ENCODE measurements around the gene CLK3.

DNA sequence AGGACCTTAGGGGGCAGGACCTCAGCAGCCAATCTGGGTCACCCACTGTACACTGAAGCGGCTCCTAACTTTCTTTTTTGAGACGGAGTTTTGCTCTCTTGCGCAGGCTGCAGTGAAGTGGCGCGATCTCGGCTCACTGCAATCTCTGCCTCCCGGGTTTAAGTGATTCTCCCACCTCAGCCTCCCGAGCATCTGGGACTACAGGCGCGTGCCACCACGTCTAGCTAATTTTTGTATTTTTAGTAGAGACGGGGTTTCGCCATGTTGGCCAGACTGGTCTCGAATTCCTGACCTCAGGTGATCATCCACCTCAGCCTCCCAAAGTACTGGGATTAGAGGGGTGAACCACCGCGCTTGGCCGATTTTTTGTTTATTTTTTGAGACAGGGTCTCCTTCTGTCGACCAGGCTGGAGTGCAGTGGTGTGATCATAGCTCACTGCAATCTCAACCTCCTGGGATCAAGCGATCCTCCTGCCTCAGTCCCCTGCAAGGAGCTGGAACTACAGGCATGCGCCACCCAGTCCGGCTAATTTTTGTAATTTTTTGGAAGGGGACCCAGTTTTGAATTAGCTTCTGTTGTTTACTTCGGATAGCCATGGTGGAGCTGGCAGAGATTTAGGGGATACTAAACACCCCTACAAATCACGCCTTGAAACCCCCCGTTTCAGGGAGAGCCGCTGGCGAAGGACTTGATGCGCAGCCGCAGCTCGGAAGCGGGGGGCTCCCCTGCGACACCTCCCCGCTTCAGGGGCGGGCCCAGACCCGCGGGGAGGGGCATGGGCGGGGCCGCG lies 1.5 kb upstream of the CLK3 start:
- TF ChIP-seq FOS (IDR thresholded peaks at IDR 0.05; ENCODE audit: borderline replicate concordance, extremely low read depth, insufficient read length) (no peak), EZH2 (IDR thresholded peaks at IDR 0.05; ENCODE audit: borderline replicate concordance, control insufficient read depth, low read depth, low read length) (no peak), RFX5 (IDR thresholded peaks at IDR 0.05; ENCODE audit: low read depth, low read length) (no peak), LARP7 (IDR thresholded peaks at IDR 0.05) (no peak), RBBP5 (conservative IDR thresholded peaks at IDR 0.05) (no peak), ZNF274 (IDR thresholded peaks at IDR 0.05; ENCODE audit: insufficient read depth, insufficient read length) (no peak), POLR2A (IDR thresholded peaks at IDR 0.05; ENCODE audit: low read depth, low read length) (no peak), EP300 (IDR thresholded peaks at IDR 0.05; ENCODE audit: borderline replicate concordance in 1 of 2, control insufficient read depth in 1 of 2, low read depth in 2 of 2, low read length in 2 of 2) (no peak), NFXL1 (IDR thresholded peaks at IDR 0.05; ENCODE audit: borderline replicate concordance) (no peak), BCL11A (IDR thresholded peaks at IDR 0.05; ENCODE audit: low read depth, low read length) (no peak)
- TF ChIP-seq, protein P1, sequence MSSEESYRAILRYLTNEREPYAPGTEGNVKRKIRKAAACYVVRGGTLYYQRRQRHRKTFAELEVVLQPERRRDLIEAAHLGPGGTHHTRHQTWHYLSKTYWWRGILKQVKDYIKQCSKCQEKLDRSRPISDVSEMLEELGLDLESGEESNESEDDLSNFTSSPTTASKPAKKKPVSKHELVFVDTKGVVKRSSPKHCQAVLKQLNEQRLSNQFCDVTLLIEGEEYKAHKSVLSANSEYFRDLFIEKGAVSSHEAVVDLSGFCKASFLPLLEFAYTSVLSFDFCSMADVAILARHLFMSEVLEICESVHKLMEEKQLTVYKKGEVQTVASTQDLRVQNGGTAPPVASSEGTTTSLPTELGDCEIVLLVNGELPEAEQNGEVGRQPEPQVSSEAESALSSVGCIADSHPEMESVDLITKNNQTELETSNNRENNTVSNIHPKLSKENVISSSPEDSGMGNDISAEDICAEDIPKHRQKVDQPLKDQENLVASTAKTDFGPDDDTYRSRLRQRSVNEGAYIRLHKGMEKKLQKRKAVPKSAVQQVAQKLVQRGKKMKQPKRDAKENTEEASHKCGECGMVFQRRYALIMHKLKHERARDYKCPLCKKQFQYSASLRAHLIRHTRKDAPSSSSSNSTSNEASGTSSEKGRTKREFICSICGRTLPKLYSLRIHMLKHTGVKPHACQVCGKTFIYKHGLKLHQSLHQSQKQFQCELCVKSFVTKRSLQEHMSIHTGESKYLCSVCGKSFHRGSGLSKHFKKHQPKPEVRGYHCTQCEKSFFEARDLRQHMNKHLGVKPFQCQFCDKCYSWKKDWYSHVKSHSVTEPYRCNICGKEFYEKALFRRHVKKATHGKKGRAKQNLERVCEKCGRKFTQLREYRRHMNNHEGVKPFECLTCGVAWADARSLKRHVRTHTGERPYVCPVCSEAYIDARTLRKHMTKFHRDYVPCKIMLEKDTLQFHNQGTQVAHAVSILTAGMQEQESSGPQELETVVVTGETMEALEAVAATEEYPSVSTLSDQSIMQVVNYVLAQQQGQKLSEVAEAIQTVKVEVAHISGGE (CRISPR knock-in tag; IDR thresholded peaks at IDR 0.05), result no peak
- TF ChIP-seq, protein P2, sequence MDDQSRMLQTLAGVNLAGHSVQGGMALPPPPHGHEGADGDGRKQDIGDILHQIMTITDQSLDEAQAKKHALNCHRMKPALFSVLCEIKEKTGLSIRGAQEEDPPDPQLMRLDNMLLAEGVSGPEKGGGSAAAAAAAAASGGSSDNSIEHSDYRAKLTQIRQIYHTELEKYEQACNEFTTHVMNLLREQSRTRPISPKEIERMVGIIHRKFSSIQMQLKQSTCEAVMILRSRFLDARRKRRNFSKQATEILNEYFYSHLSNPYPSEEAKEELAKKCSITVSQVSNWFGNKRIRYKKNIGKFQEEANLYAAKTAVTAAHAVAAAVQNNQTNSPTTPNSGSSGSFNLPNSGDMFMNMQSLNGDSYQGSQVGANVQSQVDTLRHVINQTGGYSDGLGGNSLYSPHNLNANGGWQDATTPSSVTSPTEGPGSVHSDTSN (IDR thresholded peaks at IDR 0.05; ENCODE audit: insufficient replicate concordance, low read depth, low read length), result no peak
- TF ChIP-seq, protein P3, sequence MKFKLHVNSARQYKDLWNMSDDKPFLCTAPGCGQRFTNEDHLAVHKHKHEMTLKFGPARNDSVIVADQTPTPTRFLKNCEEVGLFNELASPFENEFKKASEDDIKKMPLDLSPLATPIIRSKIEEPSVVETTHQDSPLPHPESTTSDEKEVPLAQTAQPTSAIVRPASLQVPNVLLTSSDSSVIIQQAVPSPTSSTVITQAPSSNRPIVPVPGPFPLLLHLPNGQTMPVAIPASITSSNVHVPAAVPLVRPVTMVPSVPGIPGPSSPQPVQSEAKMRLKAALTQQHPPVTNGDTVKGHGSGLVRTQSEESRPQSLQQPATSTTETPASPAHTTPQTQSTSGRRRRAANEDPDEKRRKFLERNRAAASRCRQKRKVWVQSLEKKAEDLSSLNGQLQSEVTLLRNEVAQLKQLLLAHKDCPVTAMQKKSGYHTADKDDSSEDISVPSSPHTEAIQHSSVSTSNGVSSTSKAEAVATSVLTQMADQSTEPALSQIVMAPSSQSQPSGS (IDR thresholded peaks at IDR 0.05; ENCODE audit: low read length), result no peak
